Cardiac muscle cell (in vitro differentiated cells and primary cell): ENCODE data around the gene PLB1. TPM values are rescaled to one million over a fixed set of nuclear protein-coding genes. Genes with fewer than 3 reads are reported as not detected.

ENCODE experiments used
- DNase-seq, 2 donors: peaks; one replicate each; pipeline versions ENCODE4 v3.0.0 to v3.0.0-alpha.2; 2010 to 2017; ENCODE audit warnings: low read depth in 1 of 2, low spot score in 1 of 2
- H3K27ac ChIP-seq: fragments of 200-600 bp; sonication (generic); 2 replicates; pipeline ENCODE4 v1.5.1; 2016
- H3K27me3 ChIP-seq: fragments of 200-600 bp; sonication (generic); 2 replicates; pipeline ENCODE4 v1.6.0; 2016; ENCODE audit warnings: control low read depth
- H3K36me3 ChIP-seq: fragments of 200-600 bp; sonication (generic); 2 replicates; pipeline ENCODE4 v1.5.1; 2016; ENCODE audit warnings: control low read depth
- H3K4me1 ChIP-seq: fragments of 200-600 bp; sonication (generic); 2 replicates; pipeline ENCODE4 v1.8.1; 2017; ENCODE audit warnings: low read depth, mild to moderate bottlenecking, mixed run types
- H3K4me3 ChIP-seq: fragments of 200-600 bp; sonication (generic); 2 replicates; pipeline ENCODE4 v1.5.1; 2016; ENCODE audit warnings: mild to moderate bottlenecking
- H3K9me3 ChIP-seq: fragments of 200-600 bp; sonication (generic); 2 replicates; pipeline ENCODE4 v1.5.1; 2017; ENCODE audit warnings: low read depth, mild to moderate bottlenecking, control low read depth
- CTCF ChIP-seq: IDR thresholded peaks from 2 replicates; pipeline ENCODE4 v1.5.1; 2012; ENCODE audit warnings: low read depth, mild to moderate bottlenecking, low read length
- polyA plus RNA-seq: library from polyadenylated mRNA; unstranded; fragments of >200 nt; fragmentation: Nextera tagmentation; extraction: Ambion mirVana; gene quantifications from 2 replicates; pipeline ENCODE4 v1.2.1, GENCODE V29; 2016
- total RNA-seq: library from RNA; depleted of rRNA; stranded (reverse); fragments of >200 nt; gene quantifications from 2 replicates; pipeline ENCODE4 v1.2.3, GENCODE V29; 2016

Gene PLB1
- total and polyA plus RNA-seq, 2 experiments from 2014 or later: 1.1 to 1.2 TPM

GRCh38 chr2:28616396-28616999 lies 120.6 kb downstream of the PLB1 start:
- Histone ChIP-seq H3K36me3 (no peaks in the 10 kb centered on the region), H3K27ac (no peak overlapping the region), H3K27me3 (no peaks in the 10 kb centered on the region), H3K9me3 (no peaks in the 10 kb centered on the region), H3K4me3 (no peak overlapping the region), H3K4me1 (peaks cover 14% of the 10 kb centered on the region)
- peak in 1 of 2 donors; percentile 36 for DNase-seq
- TF ChIP-seq CTCF: no peak

DNA sequence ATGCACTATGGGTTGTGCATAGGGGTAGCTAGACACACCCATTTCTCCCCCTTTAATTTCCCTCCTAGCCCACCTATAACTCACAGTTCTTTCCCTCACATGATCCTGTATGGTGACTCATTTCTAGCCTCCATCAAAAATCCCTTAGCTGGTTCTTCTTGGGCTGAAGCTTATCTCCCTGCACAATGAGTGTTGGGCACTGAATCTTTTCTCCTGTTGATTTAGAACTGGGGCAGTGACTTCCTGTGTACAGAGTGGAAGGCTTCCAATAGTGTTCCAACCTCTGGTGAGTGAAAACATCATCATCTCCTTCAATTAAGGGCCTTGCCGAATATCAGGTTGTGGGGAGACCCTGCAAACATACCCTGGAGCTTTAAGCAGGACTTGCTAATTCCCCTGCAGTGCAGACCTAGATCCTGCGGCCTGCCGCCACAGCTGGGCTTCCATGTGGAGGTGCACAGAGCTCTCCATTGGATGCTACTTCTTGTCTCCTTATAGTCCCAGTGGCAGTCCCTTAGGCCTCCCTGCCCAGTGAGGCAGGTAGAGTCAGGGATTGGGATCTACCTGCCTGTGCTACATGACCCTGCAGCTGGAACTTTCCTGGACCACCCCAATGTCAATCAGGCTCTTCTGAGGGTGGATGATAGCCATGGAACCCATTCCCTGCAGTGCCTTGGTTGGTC lies 121.8 kb downstream of the PLB1 start:
- Histone ChIP-seq H3K4me1 (peaks cover 18% of the 10 kb centered on the region), H3K27me3 (no peaks in the 10 kb centered on the region), H3K9me3 (no peaks in the 10 kb centered on the region), H3K4me3 (no peak overlapping the region), H3K36me3 (no peaks in the 10 kb centered on the region), H3K27ac (no peak overlapping the region)
- peak in 1 of 2 donors; percentile 22 for DNase-seq
- TF ChIP-seq CTCF: no peak

GRCh38 chr2:28618221-28619141 lies 122.6 kb downstream of the PLB1 start:
- no peaks in the 10 kb centered on the region for H3K9me3 ChIP-seq
- H3K27ac ChIP-seq: no peak overlapping the region
- H3K4me1 ChIP-seq: peaks cover 18% of the 10 kb centered on the region
- DNase-seq: no peak
- no peaks in the 10 kb centered on the region for H3K36me3 ChIP-seq
- no peak for TF ChIP-seq CTCF
- H3K27me3 ChIP-seq: no peaks in the 10 kb centered on the region
- H3K4me3 ChIP-seq: no peak overlapping the region

GRCh38 chr2:28619213-28620196 lies 123.6 kb downstream of the PLB1 start:
- H3K36me3 ChIP-seq: no peaks in the 10 kb centered on the region
- H3K27me3 ChIP-seq: no peaks in the 10 kb centered on the region
- no peak overlapping the region for H3K4me3 ChIP-seq
- no peak for TF ChIP-seq CTCF
- no peak overlapping the region for H3K27ac ChIP-seq
- H3K9me3 ChIP-seq: no peaks in the 10 kb centered on the region
- H3K4me1 ChIP-seq: peaks cover 19% of the 10 kb centered on the region
- DNase-seq: no peak
